HepG2 (cell line): ENCODE measurements around the gene PAPPA2. TPM values are rescaled to one million over a fixed set of nuclear protein-coding genes. Genes with fewer than 3 reads are reported as not detected.

Experiments used
- ATAC-seq: fragments of 200-7000 bp; cut with Tn5 transposase; 3 replicates; pipeline ENCODE4 v1.9.1; 2020; ENCODE audit warnings: mild to moderate bottlenecking, moderate library complexity
- BruUV-seq: library from RNA; stranded (reverse); fragments of 400-500 nt; replicated peaks from 2 replicates; lab custom pipeline; 2021; lab: Mats Ljungman, UMichigan
- CTCF ChIA-PET: fragments of 300-600 bp; formaldehyde crosslinking; extraction: SDS; loops from one replicate; lab custom pipeline; 2021; ENCODE audit warnings: low total read pairs, inconsistent platforms, low intra/inter-chr PET ratio; lab: Yijun Ruan, JAX
- POLR2A ChIA-PET: fragments of 350-600 bp; sonication (Branson Sonifier 250); formaldehyde crosslinking; loops from one replicate; lab custom pipeline; 2020; ENCODE audit warnings: antibody characterized with exemption, inconsistent platforms; lab: Yijun Ruan, JAX
- DNase-seq: peaks from one replicate; pipeline ENCODE4 v3.0.0-alpha.2; 2015; ENCODE audit warnings: low spot score
- FAIRE-seq: peaks from 3 replicates; lab custom pipeline; 2011; peaks lifted over from hg19 to GRCh38; lab: Jason Lieb, UNC
- H2AFZ ChIP-seq: one replicate; pipeline ENCODE4 v1.6.1; 2011; ENCODE audit warnings: low read length, inconsistent platforms
- H3K27ac ChIP-seq: fragments of 300-600 bp; 3 replicates; pipeline ENCODE4 v1.8.0; 2011; ENCODE audit warnings: mixed run types, mild to moderate bottlenecking, mixed read lengths, low read length, inconsistent platforms; ENCODE audit not compliant: insufficient read depth; ENCODE audit errors: extremely low read length
- H3K27me3 ChIP-seq, 2 experiments: fragments of 200-600 bp in 1 of 2; 2 replicates in 1 of 2; 3 replicates in 1 of 2; pipeline versions ENCODE4 v1.6.0 to v1.8.0; 2011; ENCODE audit warnings: low read length in 2 of 2, mild to moderate bottlenecking in 2 of 2, moderate library complexity in 2 of 2, inconsistent platforms in 1 of 2; ENCODE audit not compliant: insufficient read depth in 2 of 2, control insufficient read depth in 1 of 2
- H3K36me3 ChIP-seq, 2 experiments: fragments of 200-600 bp in 1 of 2; replicated peaks in 1 of 2; 2 replicates in 1 of 2; 3 replicates in 1 of 2; pipeline versions ENCODE4 v1.5.1 to v1.8.0; 2011; ENCODE audit warnings: low read length in 2 of 2, inconsistent platforms in 1 of 2; ENCODE audit not compliant: insufficient read depth in 2 of 2, control insufficient read depth in 1 of 2
- H3K4me1 ChIP-seq: 2 replicates; pipeline ENCODE4 v1.5.1; 2012; ENCODE audit warnings: low read length, inconsistent platforms; ENCODE audit not compliant: insufficient read depth
- H3K4me2 ChIP-seq: 2 replicates; pipeline ENCODE4 v1.6.0; 2011; ENCODE audit warnings: low read depth, low read length, inconsistent platforms
- H3K4me3 ChIP-seq, 3 experiments: fragments of 200-600 bp in 1 of 3; sonication (generic), shearing (Covaris generic) in 1 of 3; replicated peaks in 1 of 3; 2 replicates each; pipeline ENCODE4 v1.5.1; 2011 to 2016; ENCODE audit warnings: low read length in 3 of 3, inconsistent platforms in 2 of 3, low read depth in 2 of 3, mild to moderate bottlenecking in 2 of 3, control low read depth in 1 of 3, mixed read lengths in 1 of 3; ENCODE audit not compliant: insufficient read depth in 1 of 3
- H3K79me2 ChIP-seq: one replicate; pipeline ENCODE4 v1.6.1; 2011; ENCODE audit warnings: low read length, inconsistent platforms; ENCODE audit not compliant: insufficient read depth
- H3K9ac ChIP-seq: 2 replicates; pipeline ENCODE4 v1.6.0; 2011; ENCODE audit warnings: mild to moderate bottlenecking, low read depth, low read length, inconsistent platforms; ENCODE audit not compliant: insufficient read depth
- H3K9me3 ChIP-seq: 2 replicates; pipeline ENCODE4 v1.5.1; 2012; ENCODE audit warnings: mild to moderate bottlenecking, low read length
- H4K20me1 ChIP-seq: 2 replicates; pipeline ENCODE4 v1.6.0; 2011; ENCODE audit warnings: inconsistent platforms, mild to moderate bottlenecking, low read length, moderate library complexity; ENCODE audit not compliant: insufficient read depth
- HNRNPLL ChIP-seq: fragments of 200-400 bp; formaldehyde crosslinking; IDR thresholded peaks from 2 replicates; pipeline ENCODE4 v1.6.1; 2017; ENCODE audit warnings: mild to moderate bottlenecking, low read depth, low read length; ENCODE audit not compliant: poor library complexity, severe bottlenecking
- HOXD1 ChIP-seq: sonication (generic); formaldehyde crosslinking; IDR thresholded peaks from 2 replicates; pipeline ENCODE4 v1.5.0; 2020; ENCODE audit warnings: missing genetic modification reagents
- KDM5A ChIP-seq: fragments of 200-600 bp; sonication (generic); IDR thresholded peaks from 2 replicates; pipeline ENCODE4 v1.7.0; 2018; ENCODE audit warnings: antibody characterized with exemption, mild to moderate bottlenecking, low read length, borderline replicate concordance
- KLF6 ChIP-seq: IDR thresholded peaks from 2 replicates; pipeline ENCODE4 v1.8.0; 2016; ENCODE audit warnings: missing biosample characterization, missing genetic modification reagents
- MYC ChIP-seq: sonication (generic); formaldehyde crosslinking; IDR thresholded peaks from 2 replicates; pipeline ENCODE4 v1.9.0; 2021; ENCODE audit warnings: missing genetic modification reagents, borderline replicate concordance
- NCOR1 ChIP-seq: fragments of 200-600 bp; sonication (generic); IDR thresholded peaks from 2 replicates; pipeline ENCODE4 v1.7.0; 2017; ENCODE audit warnings: antibody characterized with exemption, low read length, borderline replicate concordance
- NFRKB ChIP-seq: fragments of 450-650 bp; IDR thresholded peaks from 2 replicates; pipeline ENCODE4 v1.6.1; 2017
- NRL ChIP-seq: sonication (generic); formaldehyde crosslinking; IDR thresholded peaks from 2 replicates; pipeline ENCODE4 v1.5.0; 2020; ENCODE audit warnings: missing genetic modification reagents, mild to moderate bottlenecking, moderate library complexity, borderline replicate concordance
- RFXANK ChIP-seq: IDR thresholded peaks from 2 replicates; pipeline ENCODE4 v1.6.1; 2016
- SIN3A ChIP-seq: IDR thresholded peaks from 2 replicates; pipeline ENCODE4 v1.6.1; 2011; ENCODE audit warnings: low read depth, mild to moderate bottlenecking, control low read depth, low read length, borderline replicate concordance
- SRF ChIP-seq: IDR thresholded peaks from 2 replicates; pipeline ENCODE4 v1.6.1; 2011; ENCODE audit warnings: mild to moderate bottlenecking, low read depth, low read length, moderate library complexity
- TAF1 ChIP-seq: sonication (generic); formaldehyde crosslinking; IDR thresholded peaks from 2 replicates; pipeline ENCODE4 v1.4.0; 2020; ENCODE audit warnings: missing genetic modification reagents
- TARDBP ChIP-seq: sonication (generic); formaldehyde crosslinking; IDR thresholded peaks from 2 replicates; pipeline ENCODE4 v1.8.0; 2022; ENCODE audit warnings: mild to moderate bottlenecking, missing genetic modification reagents
- ZFP62 ChIP-seq: sonication (generic); formaldehyde crosslinking; IDR thresholded peaks from 2 replicates; pipeline ENCODE4 v1.4.0; 2020; ENCODE audit warnings: missing genetic modification reagents
- ZNF205 ChIP-seq: IDR thresholded peaks from 2 replicates; pipeline ENCODE4 v1.6.1; 2018; ENCODE audit warnings: missing biosample characterization, missing genetic modification reagents
- ZNF264 ChIP-seq: sonication (generic); formaldehyde crosslinking; IDR thresholded peaks from 2 replicates; pipeline ENCODE4 v1.4.0; 2020; ENCODE audit warnings: missing genetic modification reagents
- ZNF710 ChIP-seq: sonication (generic); formaldehyde crosslinking; IDR thresholded peaks from 2 replicates; pipeline ENCODE4 v1.5.0; 2020; ENCODE audit warnings: mild to moderate bottlenecking, missing genetic modification reagents, borderline replicate concordance
- WGBS: methylation state at CpG from one replicate; pipeline ENCODE4 v1.1.6; 2017; ENCODE audit warnings: low lambda C conversion rate; 5-methylcytosine and 5-hydroxymethylcytosine counted together
- in situ Hi-C: cut with HindIII; loops from 2 replicates; pipeline ENCODE4 v1.10.0; 2017; ENCODE audit warnings: low pct_unique_long_range_greater_than_20kb; ENCODE audit not compliant: extremely low pct_ligation_motif_present
- intact Hi-C: fragments of 100-400 bp; cut with micrococcal nuclease; formaldehyde crosslinking; loops from one replicate; pipeline ENCODE4 v1.10.0; 2022; ENCODE audit not compliant: unreplicated experiment
- polyA plus RNA-seq, 8 experiments: library from polyadenylated mRNA; depleted of rRNA in 3 of 8; stranded (reverse) in 7 of 8; unstranded in 1 of 8; fragments of >200 nt; fragmentation: Illumina TruSeq in 4 of 8; extraction: Trizol in 4 of 8; gene quantifications; 2 replicates each; pipeline versions ENCODE4 v1.2.1 to v1.2.3, GENCODE V29; 2011 to 2016; ENCODE audit warnings: low read depth in 4 of 8, missing spikeins in 1 of 8, mixed read lengths in 1 of 8; ENCODE audit not compliant: insufficient read depth in 1 of 8
- total RNA-seq, 5 experiments: library from RNA; depleted of rRNA; stranded (reverse); fragments of >200 nt; fragmentation: Illumina TruSeq; extraction: Trizol; gene quantifications; 2 replicates each; pipeline ENCODE4 v1.2.3, GENCODE V29; 2016; ENCODE audit warnings: low read depth in 1 of 5
- TF ChIP-seq, protein P1 (sequence below): sonication (generic); formaldehyde crosslinking; IDR thresholded peaks from 2 replicates; pipeline ENCODE4; 2020; ENCODE audit warnings: missing genetic modification reagents, mild to moderate bottlenecking, borderline replicate concordance
- TF ChIP-seq, protein P2 (sequence below): sonication (generic); formaldehyde crosslinking; IDR thresholded peaks from 2 replicates; pipeline ENCODE4 v1.5.0; 2020; ENCODE audit warnings: mild to moderate bottlenecking, low read depth, missing genetic modification reagents, borderline replicate concordance

The PAPPA2 gene
- total and polyA plus RNA-seq, 2 of the 13 experiments (the other 11 are each of a cell fraction or from before 2014, with no cell fraction given): 0.01 TPM; not detected in 1

GRCh38 chr1:176775996-176776395 lies 313.0 kb downstream of the PAPPA2 start:
- TF ChIP-seq, protein P1, sequence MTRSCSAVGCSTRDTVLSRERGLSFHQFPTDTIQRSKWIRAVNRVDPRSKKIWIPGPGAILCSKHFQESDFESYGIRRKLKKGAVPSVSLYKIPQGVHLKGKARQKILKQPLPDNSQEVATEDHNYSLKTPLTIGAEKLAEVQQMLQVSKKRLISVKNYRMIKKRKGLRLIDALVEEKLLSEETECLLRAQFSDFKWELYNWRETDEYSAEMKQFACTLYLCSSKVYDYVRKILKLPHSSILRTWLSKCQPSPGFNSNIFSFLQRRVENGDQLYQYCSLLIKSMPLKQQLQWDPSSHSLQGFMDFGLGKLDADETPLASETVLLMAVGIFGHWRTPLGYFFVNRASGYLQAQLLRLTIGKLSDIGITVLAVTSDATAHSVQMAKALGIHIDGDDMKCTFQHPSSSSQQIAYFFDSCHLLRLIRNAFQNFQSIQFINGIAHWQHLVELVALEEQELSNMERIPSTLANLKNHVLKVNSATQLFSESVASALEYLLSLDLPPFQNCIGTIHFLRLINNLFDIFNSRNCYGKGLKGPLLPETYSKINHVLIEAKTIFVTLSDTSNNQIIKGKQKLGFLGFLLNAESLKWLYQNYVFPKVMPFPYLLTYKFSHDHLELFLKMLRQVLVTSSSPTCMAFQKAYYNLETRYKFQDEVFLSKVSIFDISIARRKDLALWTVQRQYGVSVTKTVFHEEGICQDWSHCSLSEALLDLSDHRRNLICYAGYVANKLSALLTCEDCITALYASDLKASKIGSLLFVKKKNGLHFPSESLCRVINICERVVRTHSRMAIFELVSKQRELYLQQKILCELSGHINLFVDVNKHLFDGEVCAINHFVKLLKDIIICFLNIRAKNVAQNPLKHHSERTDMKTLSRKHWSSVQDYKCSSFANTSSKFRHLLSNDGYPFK: no peak
- TF ChIP-seq ZNF264 (CRISPR knock-in tag) (no peak), HNRNPLL (no peak), SRF (no peak), RFXANK (no peak), MYC (CRISPR knock-in tag) (no peak), KLF6 (CRISPR knock-in tag) (no peak), TAF1 (CRISPR knock-in tag) (no peak), NCOR1 (no peak), HOXD1 (no peak), ZFP62 (CRISPR knock-in tag) (no peak), TARDBP (CRISPR knock-in tag) (no peak), ZNF710 (CRISPR knock-in tag) (no peak), NRL (no peak), KDM5A (no peak), NFRKB (no peak), SIN3A (no peak), ZNF205 (no peak)
- TF ChIP-seq, protein P2, sequence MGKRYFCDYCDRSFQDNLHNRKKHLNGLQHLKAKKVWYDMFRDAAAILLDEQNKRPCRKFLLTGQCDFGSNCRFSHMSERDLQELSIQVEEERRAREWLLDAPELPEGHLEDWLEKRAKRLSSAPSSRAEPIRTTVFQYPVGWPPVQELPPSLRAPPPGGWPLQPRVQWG: no peak
- no peak overlapping the region for H3K4me3 ChIP-seq
- under 1% methylated on average over 3 of the region's 3 CpGs for WGBS
- BruUV-seq: no TSS peak
- no peak overlapping the region for H3K27ac ChIP-seq
- H3K9me3 ChIP-seq: no peaks in the 10 kb centered on the region
- no peaks in the 10 kb centered on the region for H3K79me2 ChIP-seq
- no peaks in the 10 kb centered on the region for H3K4me1 ChIP-seq
- intact Hi-C loops (no loop called here), in situ Hi-C loops (no loop called here)
- no peak overlapping the region for H2AFZ ChIP-seq
- H3K9ac ChIP-seq: no peak overlapping the region
- POLR2A ChIA-PET: no interaction called here
- no peaks in the 10 kb centered on the region for H3K27me3 ChIP-seq
- ATAC-seq (no peak), FAIRE-seq (no peak), DNase-seq (no peak)
- H3K4me2 ChIP-seq: no peak overlapping the region
- CTCF ChIA-PET: no interaction called here
- no peaks in the 10 kb centered on the region for H4K20me1 ChIP-seq
- H3K36me3 ChIP-seq: no peaks in the 10 kb centered on the region
